Glomerular visceral epithelial cell (primary cell): Measurements from ENCODE around the gene P2RX1.
"Not testable (repeated sequence)": the region's sequence is repeated elsewhere in the genome, so short reads cannot be mapped to it uniquely, and the experiment has no call there.

ENCODE experiments used
- DNase-seq: peaks from one replicate; pipeline ENCODE4 v3.0.0-alpha.2; 2016; ENCODE audit errors: extremely low spot score

Gene P2RX1

GRCh38 chr17:3857261-3858105, 58.8 kb downstream of the P2RX1 start:
- DNase-seq, result no peak

GRCh38 chr17:3854204-3854603, 62.1 kb downstream of the P2RX1 start:
- DNase-seq, result not testable (repeated sequence)

- DNase-seq, result no peak
Measured at GRCh38 chr17:3852561-3852960, 63.7 kb downstream of the P2RX1 start.

- DNase-seq, result no peak
Measured at GRCh38 chr17:3851461-3852100, 64.7 kb downstream of the P2RX1 start.

GRCh38 chr17:3848229-3848835, 67.9 kb downstream of the P2RX1 start:
- DNase-seq, result no peak

- DNase-seq, result no peak
Measured at GRCh38 chr17:3847165-3847670, 69.0 kb downstream of the P2RX1 start.
